Endothelial cell of umbilical vein (primary cell): ENCODE results near the gene LPCAT3. TPM values are rescaled to one million over a fixed set of nuclear protein-coding genes. Genes with fewer than 3 reads are reported as not detected.

Experiments used
- BruUV-seq: library from RNA; stranded (reverse); fragments of 400-500 nt; replicated peaks from 2 replicates; lab custom pipeline; 2021; lab: Mats Ljungman, UMichigan
- CTCF ChIA-PET: fragments of 300-600, 350-600 bp; sonication (Branson Sonifier 250); formaldehyde crosslinking; loops from one replicate; lab custom pipeline; 2021; ENCODE audit warnings: antibody characterized with exemption, inconsistent platforms; lab: Charles Lee
- POLR2A ChIA-PET: fragments of 300-600, 350-600 bp; sonication (Branson Sonifier 250); formaldehyde crosslinking; loops from one replicate; lab custom pipeline; 2021; ENCODE audit warnings: antibody characterized with exemption, inconsistent platforms; lab: Charles Lee
- DNase-seq: peaks from one replicate; pipeline ENCODE4 v3.0.0-alpha.2; 2011; ENCODE audit warnings: low read depth, low spot score
- FAIRE-seq: peaks from 2 replicates; lab custom pipeline; 2011; peaks lifted over from hg19 to GRCh38; lab: Jason Lieb, UNC
- H2AFZ ChIP-seq: 2 replicates; pipeline ENCODE4 v1.6.0; 2012; ENCODE audit warnings: low read depth, low read length, control low read depth, inconsistent platforms
- H3K27ac ChIP-seq: 2 replicates; pipeline ENCODE4 v1.5.1; 2011; ENCODE audit warnings: low read depth, mild to moderate bottlenecking, control low read depth, low read length, moderate library complexity; ENCODE audit not compliant: insufficient read depth
- H3K27me3 ChIP-seq, 2 experiments: 2 replicates each; pipeline versions ENCODE4 v1.6.0 to v1.6.1; 2011; ENCODE audit warnings: low read length in 2 of 2, mixed read lengths in 1 of 2; ENCODE audit not compliant: control insufficient read depth in 2 of 2, insufficient read depth in 2 of 2
- H3K36me3 ChIP-seq, 2 experiments: 2 replicates in 1 of 2; 3 replicates in 1 of 2; pipeline ENCODE4 v1.5.1; 2011; ENCODE audit warnings: low read length in 2 of 2, mild to moderate bottlenecking in 1 of 2, moderate library complexity in 1 of 2; ENCODE audit not compliant: control insufficient read depth in 2 of 2, insufficient read depth in 2 of 2; ENCODE audit errors: extremely low read depth in 1 of 2
- H3K4me1 ChIP-seq: 3 replicates; pipeline ENCODE4 v1.5.1; 2011; ENCODE audit warnings: mild to moderate bottlenecking, low read length; ENCODE audit not compliant: control insufficient read depth, insufficient read depth; ENCODE audit errors: extremely low read depth
- H3K4me2 ChIP-seq: 2 replicates; pipeline ENCODE4 v1.6.1; 2011; ENCODE audit warnings: low read length, control low read depth, mixed read lengths; ENCODE audit not compliant: insufficient read depth
- H3K4me3 ChIP-seq, 3 experiments: fragments of 200-600 bp in 1 of 3; sonication (generic), shearing (Covaris generic) in 1 of 3; replicated peaks in 1 of 3; 2 replicates each; pipeline ENCODE4 v1.5.1; 2011 to 2016; ENCODE audit warnings: control low read depth in 3 of 3, low read length in 3 of 3, mild to moderate bottlenecking in 2 of 3, inconsistent platforms in 1 of 3, low read depth in 1 of 3, moderate library complexity in 1 of 3; ENCODE audit not compliant: insufficient read depth in 1 of 3
- H3K79me2 ChIP-seq: 2 replicates; pipeline ENCODE4 v1.6.0; 2012; ENCODE audit warnings: low read length, inconsistent platforms; ENCODE audit not compliant: control insufficient read depth, insufficient read depth
- H3K9ac ChIP-seq: replicated peaks from 2 replicates; pipeline ENCODE3; 2011; ENCODE audit warnings: low read length, control low read depth; ENCODE audit not compliant: insufficient read depth; ENCODE audit errors: extremely low read depth
- H3K9me1 ChIP-seq: replicated peaks from 3 replicates; pipeline ENCODE4 v1.6.0; 2011; ENCODE audit warnings: mild to moderate bottlenecking, low read length; ENCODE audit not compliant: control insufficient read depth, insufficient read depth; ENCODE audit errors: extremely low read depth
- H3K9me3 ChIP-seq: replicated peaks from 2 replicates; pipeline ENCODE4 v1.5.1; 2012; ENCODE audit warnings: low read length, inconsistent platforms; ENCODE audit not compliant: control insufficient read depth, insufficient read depth
- H4K20me1 ChIP-seq: replicated peaks from 2 replicates; pipeline ENCODE3; 2011; ENCODE audit warnings: mild to moderate bottlenecking, low read length; ENCODE audit not compliant: control insufficient read depth, insufficient read depth; ENCODE audit errors: extremely low read depth
- CTCF ChIP-seq, 2 donors: IDR thresholded peaks; 1 replicate in 1 of 2; 2 replicates in 1 of 2; pipeline ENCODE4 v1.5.1; 2011; ENCODE audit warnings: low read length in 2 of 2, mild to moderate bottlenecking in 2 of 2, moderate library complexity in 2 of 2, control low read depth in 1 of 2, inconsistent platforms in 1 of 2, low read depth in 1 of 2; ENCODE audit not compliant: insufficient read depth in 1 of 2; ENCODE audit errors: extremely low read depth in 1 of 2
- EZH2 ChIP-seq: IDR thresholded peaks from 2 replicates; pipeline ENCODE4 v1.6.1; 2012; ENCODE audit warnings: borderline replicate concordance, low read depth, mild to moderate bottlenecking, moderate library complexity, low read length, inconsistent platforms; ENCODE audit not compliant: severe bottlenecking
- FOS ChIP-seq: IDR thresholded peaks from 2 replicates; pipeline ENCODE4 v1.6.1; 2011; ENCODE audit warnings: mild to moderate bottlenecking, low read length, moderate library complexity, borderline replicate concordance; ENCODE audit not compliant: insufficient read depth
- GATA2 ChIP-seq: IDR thresholded peaks from 2 replicates; pipeline ENCODE4 v1.7.0; 2011; ENCODE audit warnings: low read depth, mild to moderate bottlenecking, moderate library complexity, mixed read lengths, low read length; ENCODE audit not compliant: insufficient read length, insufficient read depth
- JUN ChIP-seq: IDR thresholded peaks from 2 replicates; pipeline ENCODE4 v1.6.1; 2011; ENCODE audit warnings: borderline replicate concordance, low read depth; ENCODE audit not compliant: insufficient read length, insufficient read depth
- MAX ChIP-seq: IDR thresholded peaks from 2 replicates; pipeline ENCODE4 v1.6.1; 2011; ENCODE audit not compliant: insufficient read depth, insufficient read length
- MYC ChIP-seq: IDR thresholded peaks from one replicate; pipeline ENCODE4 v1.6.1; 2011; ENCODE audit warnings: mild to moderate bottlenecking, low read depth, low read length
- POLR2A ChIP-seq: IDR thresholded peaks from 2 replicates; pipeline ENCODE4 v1.6.1; 2012; ENCODE audit warnings: low read depth, mild to moderate bottlenecking, control low read depth, low read length
- POLR2AphosphoS5 ChIP-seq: IDR thresholded peaks from 2 replicates; pipeline ENCODE4 v1.6.1; 2012; ENCODE audit warnings: low read depth, mild to moderate bottlenecking, control low read depth, low read length, moderate library complexity; ENCODE audit not compliant: insufficient read depth
- dilution Hi-C: fragments of 300-500 bp; cut with MboI; formaldehyde crosslinking; loops from one replicate; pipeline ENCODE4 v1.15.0; 2019; ENCODE audit warnings: low sequenced_read_pairs; ENCODE audit not compliant: extremely low pct_ligation_motif_present
- intact Hi-C: fragments of 100-400 bp; cut with micrococcal nuclease; formaldehyde crosslinking; loops from one replicate; pipeline ENCODE4 v1.10.0; 2022
- polyA plus RNA-seq, 4 experiments: library from polyadenylated mRNA; depleted of rRNA in 3 of 4; stranded (reverse) in 3 of 4; unstranded in 1 of 4; fragments of >200 nt; gene quantifications; 2 replicates each; pipeline versions ENCODE4 v1.2.1 to v1.2.3, GENCODE V29; 2011 to 2012; ENCODE audit warnings: missing spikeins in 1 of 4
- total RNA-seq: library from RNA; stranded (reverse); gene quantifications from 2 replicates; pipeline ENCODE4 v1.2.3, GENCODE V29; 2021

The LPCAT3 gene
- total and polyA plus RNA-seq, 2 donors (not counting 3 experiments of a cell fraction or from before 2014, with no cell fraction given): 29.5 to 36.0 TPM

GRCh38 chr12:7015555-7016370 lies 2.5 kb downstream of the LPCAT3 start:
- H3K9me3 ChIP-seq: no peaks in the 10 kb centered on the region
- no peak overlapping the region for H2AFZ ChIP-seq
- H3K9me1 ChIP-seq: no peaks in the 10 kb centered on the region
- CTCF ChIA-PET: no interaction called here
- no peaks in the 10 kb centered on the region for H3K27me3 ChIP-seq
- H4K20me1 ChIP-seq: no peaks in the 10 kb centered on the region
- H3K36me3 ChIP-seq: no peaks in the 10 kb centered on the region
- peaks cover 10% of the 10 kb centered on the region for H3K4me1 ChIP-seq
- no peaks in the 10 kb centered on the region for H3K79me2 ChIP-seq
- dilution Hi-C loops (no loop called here), intact Hi-C loops (no loop called here)
- H3K9ac ChIP-seq: no peak overlapping the region
- DNase-seq (no peak), FAIRE-seq (no peak)
- H3K27ac ChIP-seq: no peak overlapping the region
- no peak for TF ChIP-seq CTCF (IDR thresholded peaks at IDR 0.05; ENCODE audit: extremely low read depth in 1 of 2, insufficient read depth in 1 of 2, low read depth in 1 of 2, low read length in 2 of 2)
- no peak for TF ChIP-seq JUN
- no peak for TF ChIP-seq POLR2A
- TF ChIP-seq POLR2AphosphoS5: no peak
- no peak for TF ChIP-seq MYC
- TF ChIP-seq FOS: no peak
- TF ChIP-seq GATA2: no peak
- no peak for TF ChIP-seq EZH2
- no peak for TF ChIP-seq MAX
- BruUV-seq: no TSS peak
- POLR2A ChIA-PET: interaction anchor here (0.6 kb wide), 1 partner anchor 38 kb away, joined by 4 read pairs; no protein-coding TSS in a partner anchor
- H3K4me2 ChIP-seq: no peak overlapping the region
- H3K4me3 ChIP-seq: no peak overlapping the region
